ENCODE results near the gene TFF2.

GRCh38 chr21:42373908-42374455 lies 23.2 kb upstream of the TFF2 start:
- no peak for TF ChIP-seq POLR2A (IDR thresholded peaks at IDR 0.05; ENCODE audit: low read depth, low read length)
- TF ChIP-seq POLR2AphosphoS5 (IDR thresholded peaks at IDR 0.05; ENCODE audit: low read depth, low read length), result no peak
- TF ChIP-seq TAF1 (IDR thresholded peaks at IDR 0.05; ENCODE audit: low read depth, low read length), result no peak

Data from GM12891 (cell line).